Progenitor cell of endocrine pancreas (in vitro differentiated cells): ENCODE data around the gene RNF5. TPM values are rescaled to one million over a fixed set of nuclear protein-coding genes. Genes with fewer than 3 reads are reported as not detected.
"Not testable (repeated sequence)": the region's sequence is repeated elsewhere in the genome, so short reads cannot be mapped to it uniquely, and the experiment has no call there.

Source experiments
- DNase-seq: peaks from one replicate; pipeline ENCODE4 v3.0.0; 2021; ENCODE audit warnings: low spot score; ENCODE audit not compliant: unreplicated experiment
- H3K27ac Mint-ChIP-seq: 2 replicates; pipeline ENCODE4 v1.8.0; 2021; ENCODE audit warnings: mild to moderate bottlenecking, moderate library complexity, mixed read lengths
- H3K27me3 Mint-ChIP-seq: 2 replicates; pipeline ENCODE4 v1.8.0; 2021; ENCODE audit warnings: mixed read lengths
- H3K36me3 Mint-ChIP-seq: 2 replicates; pipeline ENCODE4 v1.8.0; 2022; ENCODE audit warnings: mixed read lengths; ENCODE audit not compliant: insufficient read depth
- H3K4me1 Mint-ChIP-seq: 2 replicates; pipeline ENCODE4 v1.8.0; 2021; ENCODE audit warnings: low read depth, mixed read lengths
- H3K4me3 Mint-ChIP-seq: 2 replicates; pipeline ENCODE4 v1.8.0; 2021; ENCODE audit warnings: low read depth, mild to moderate bottlenecking, moderate library complexity, mixed read lengths
- H3K9me3 Mint-ChIP-seq: 2 replicates; pipeline ENCODE4 v1.8.0; 2021; ENCODE audit warnings: low read depth, mixed read lengths
- CTCF ChIP-seq: fragments of 200-600 bp; sonication (generic); IDR thresholded peaks from one replicate; pipeline ENCODE4 v1.5.0; 2021; ENCODE audit warnings: antibody characterized with exemption, mild to moderate bottlenecking; ENCODE audit not compliant: unreplicated experiment
- total RNA-seq: library from RNA; stranded (reverse); gene quantifications from 2 replicates; pipeline ENCODE4 v1.2.1, GENCODE V29; 2021

Gene RNF5
- total RNA-seq, 1 donor from 2014 or later = 92.2 TPM

DNA sequence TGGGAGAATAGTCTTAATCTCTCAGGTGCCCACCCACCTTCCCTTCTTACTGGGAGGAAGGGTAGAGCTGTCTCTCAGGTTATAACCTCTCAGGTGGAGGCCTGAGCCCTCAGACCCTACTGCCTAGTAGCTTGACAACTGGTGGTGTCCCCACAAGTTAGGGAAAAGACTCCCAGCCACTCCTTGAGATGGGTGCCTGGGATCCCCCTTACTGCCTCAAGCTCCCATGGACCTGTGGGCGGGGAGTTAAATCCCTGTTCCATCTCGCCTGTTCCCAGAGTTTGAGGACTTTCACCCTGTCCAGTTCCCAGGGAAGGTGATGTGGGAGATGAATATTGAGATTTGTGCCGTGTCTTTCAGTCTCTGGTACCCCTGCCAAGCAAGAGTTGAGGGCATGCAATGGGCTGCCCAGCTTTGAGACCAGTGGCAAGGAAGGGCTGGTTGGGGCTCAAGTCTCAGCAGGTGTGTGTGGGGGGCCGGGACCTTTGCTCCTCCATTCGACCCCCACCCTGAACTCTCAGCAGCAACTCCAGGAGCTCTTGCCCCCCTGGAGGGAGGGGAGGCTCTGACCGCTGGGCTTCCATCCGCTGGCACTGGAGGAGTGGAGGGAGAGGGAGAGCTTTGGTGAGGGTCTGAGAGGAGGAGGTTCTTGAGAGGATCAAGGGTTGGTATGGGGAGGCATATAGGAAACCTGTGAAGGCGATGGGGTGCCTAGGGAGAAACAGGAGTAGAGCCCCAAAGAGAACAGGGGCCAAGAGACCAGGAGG lies 12.9 kb downstream of the RNF5 start:
- H3K9me3 Mint-ChIP-seq = no peaks in the 10 kb centered on the region
- H3K4me3 Mint-ChIP-seq = peak overlapping the region; percentile 40
- no peak for DNase-seq
- H3K4me1 Mint-ChIP-seq = peaks cover 47% of the 10 kb centered on the region
- no peaks in the 10 kb centered on the region for H3K27me3 Mint-ChIP-seq
- H3K36me3 Mint-ChIP-seq = peaks cover 10% of the 10 kb centered on the region
- H3K27ac Mint-ChIP-seq = peak overlapping the region; percentile 84
- TF ChIP-seq CTCF = no peak

GRCh38 chr6:32191696-32192607 lies 13.7 kb downstream of the RNF5 start:
- TF ChIP-seq CTCF = no peak
- no peak for DNase-seq
- H3K27ac Mint-ChIP-seq = peak overlapping the region; percentile 74
- no peaks in the 10 kb centered on the region for H3K9me3 Mint-ChIP-seq
- peaks cover 45% of the 10 kb centered on the region for H3K4me1 Mint-ChIP-seq
- H3K36me3 Mint-ChIP-seq = peaks cover 6% of the 10 kb centered on the region
- no peak overlapping the region for H3K4me3 Mint-ChIP-seq
- H3K27me3 Mint-ChIP-seq = no peaks in the 10 kb centered on the region

- peak within 1 kb of the TSS; percentile 74 for H3K27ac Mint-ChIP-seq
- peak within 1 kb of the TSS; percentile 24 for H3K4me3 Mint-ChIP-seq
- no peaks in the 10 kb centered on the region for H3K27me3 Mint-ChIP-seq
- H3K9me3 Mint-ChIP-seq = no peaks in the 10 kb centered on the region
- H3K36me3 Mint-ChIP-seq = peaks cover under 1% of the 10 kb centered on the region
- DNase-seq = no peak
- peaks cover 44% of the 10 kb centered on the region for H3K4me1 Mint-ChIP-seq
- no peak for TF ChIP-seq CTCF
These were observed 14.4 kb downstream of the RNF5 start, which contains the start of gene GPSM3 for GRCh38 chr6:32192608-32193039. TSS of gene GPSM3 (minus strand) at chr6:32192643. CDS start at chr6:32192513, 130 bp downstream.

DNA sequence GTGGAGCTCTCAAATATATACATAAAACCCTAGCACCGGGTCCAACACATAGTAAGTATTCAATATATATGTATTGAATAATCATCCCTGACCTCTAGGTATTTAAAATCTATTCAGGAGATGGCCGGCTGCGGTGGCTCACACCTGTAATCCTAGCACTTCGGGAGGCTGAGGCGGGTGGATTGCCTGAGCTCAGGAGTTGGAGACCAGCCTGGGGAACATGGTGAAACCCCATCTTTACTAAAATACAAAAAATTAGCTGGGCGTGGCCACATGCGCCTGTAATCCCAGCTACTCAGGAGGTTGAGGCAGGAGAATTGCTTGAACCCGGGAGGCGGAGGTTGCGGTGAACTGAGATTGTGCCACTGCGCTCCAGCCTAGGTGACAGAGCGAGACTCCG lies 14.9 kb downstream of the RNF5 start:
- not testable (repeated sequence) for H3K9me3 Mint-ChIP-seq, H3K27me3 Mint-ChIP-seq, H3K36me3 Mint-ChIP-seq, DNase-seq, H3K4me3 Mint-ChIP-seq
- H3K4me1 Mint-ChIP-seq = peaks cover 43% of the 10 kb centered on the region
- H3K27ac Mint-ChIP-seq = peak overlapping the region; percentile 37

DNA sequence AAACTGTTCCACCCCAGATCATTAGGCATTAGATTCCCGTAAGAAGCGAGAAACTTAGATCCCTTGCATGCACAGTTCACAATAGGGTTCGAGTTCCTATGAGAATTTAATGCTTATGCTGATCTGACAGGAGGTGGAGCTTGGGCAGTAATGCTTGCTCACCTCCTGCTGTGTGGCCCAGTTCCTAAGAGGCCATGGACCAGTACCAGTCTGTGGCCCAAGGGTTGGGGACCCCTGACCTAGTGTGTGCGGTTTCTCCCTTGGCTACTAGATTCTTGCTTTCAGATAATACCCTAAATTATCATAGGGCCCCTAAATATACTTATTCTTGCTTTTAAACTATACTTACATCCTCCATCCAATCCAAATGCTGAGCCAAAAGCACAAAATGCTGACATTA lies 16.2 kb downstream of the RNF5 start:
- peak overlapping the region; percentile 99 for H3K27ac Mint-ChIP-seq
- no peak for TF ChIP-seq CTCF
- peaks cover 31% of the 10 kb centered on the region for H3K4me1 Mint-ChIP-seq
- no peak overlapping the region for H3K4me3 Mint-ChIP-seq
- H3K27me3 Mint-ChIP-seq = no peaks in the 10 kb centered on the region
- no peak for DNase-seq
- H3K9me3 Mint-ChIP-seq = no peaks in the 10 kb centered on the region
- no peaks in the 10 kb centered on the region for H3K36me3 Mint-ChIP-seq
